ENCODE measurements around the gene ZFAND6.

DNA sequence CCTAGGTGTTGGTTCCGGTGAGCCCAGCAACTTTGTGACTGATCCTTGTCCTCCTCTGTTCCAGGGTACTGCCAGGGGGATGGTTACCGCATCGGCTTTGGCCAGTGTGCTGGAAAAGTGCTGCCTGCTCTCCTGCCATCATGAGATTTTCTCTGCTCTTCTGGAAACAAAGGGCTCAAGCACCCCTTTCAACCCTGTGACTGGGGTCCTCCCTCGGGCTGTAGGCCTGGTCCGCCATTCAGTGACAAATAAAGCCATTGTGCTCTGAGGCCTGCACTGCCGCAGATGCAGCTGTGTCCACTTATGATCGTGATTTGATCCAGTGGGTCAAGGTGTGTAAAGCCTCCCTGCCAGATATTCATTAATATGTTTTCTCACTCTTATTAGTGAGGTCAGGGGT is 126.6 kb downstream of the ZFAND6 start:
- TF ChIP-seq, protein P1, sequence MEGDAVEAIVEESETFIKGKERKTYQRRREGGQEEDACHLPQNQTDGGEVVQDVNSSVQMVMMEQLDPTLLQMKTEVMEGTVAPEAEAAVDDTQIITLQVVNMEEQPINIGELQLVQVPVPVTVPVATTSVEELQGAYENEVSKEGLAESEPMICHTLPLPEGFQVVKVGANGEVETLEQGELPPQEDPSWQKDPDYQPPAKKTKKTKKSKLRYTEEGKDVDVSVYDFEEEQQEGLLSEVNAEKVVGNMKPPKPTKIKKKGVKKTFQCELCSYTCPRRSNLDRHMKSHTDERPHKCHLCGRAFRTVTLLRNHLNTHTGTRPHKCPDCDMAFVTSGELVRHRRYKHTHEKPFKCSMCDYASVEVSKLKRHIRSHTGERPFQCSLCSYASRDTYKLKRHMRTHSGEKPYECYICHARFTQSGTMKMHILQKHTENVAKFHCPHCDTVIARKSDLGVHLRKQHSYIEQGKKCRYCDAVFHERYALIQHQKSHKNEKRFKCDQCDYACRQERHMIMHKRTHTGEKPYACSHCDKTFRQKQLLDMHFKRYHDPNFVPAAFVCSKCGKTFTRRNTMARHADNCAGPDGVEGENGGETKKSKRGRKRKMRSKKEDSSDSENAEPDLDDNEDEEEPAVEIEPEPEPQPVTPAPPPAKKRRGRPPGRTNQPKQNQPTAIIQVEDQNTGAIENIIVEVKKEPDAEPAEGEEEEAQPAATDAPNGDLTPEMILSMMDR (IDR thresholded peaks at IDR 0.05), result no peak
- no peak for TF ChIP-seq POLR2A (IDR thresholded peaks at IDR 0.05)

Measured in prostate gland (tissue), 2 donors.